Myocyte (in vitro differentiated cells): Measurements from ENCODE around the gene RUFY4. TPM values are rescaled to one million over a fixed set of nuclear protein-coding genes. Genes with fewer than 3 reads are reported as not detected.
"Not testable (repeated sequence)": the region's sequence is repeated elsewhere in the genome, so short reads cannot be mapped to it uniquely, and the experiment has no call there.

Experiments used
- DNase-seq: peaks from one replicate; pipeline ENCODE4 v3.0.0-alpha.2; 2012; ENCODE audit warnings: low read depth
- total RNA-seq: library from RNA; depleted of rRNA; stranded (reverse); fragments of >200 nt; gene quantifications from 2 replicates; pipeline ENCODE4 v1.2.3, GENCODE V29; 2014

RUFY4 gene
- total RNA-seq, 1 donor from 2014 or later: 0.08 TPM

- peak; percentile 43 for DNase-seq
These were observed 12.6 kb downstream of the RUFY4 start for GRCh38 chr2:218081695-218082094.

GRCh38 chr2:218082586-218083351, 13.7 kb downstream of the RUFY4 start:
- no peak for DNase-seq

- DNase-seq: no peak
These were observed 14.3 kb downstream of the RUFY4 start for GRCh38 chr2:218083352-218083676.

GRCh38 chr2:218086478-218086877, 17.4 kb downstream of the RUFY4 start:
- no peak for DNase-seq

GRCh38 chr2:218089259-218089658, 20.2 kb downstream of the RUFY4 start:
- no peak for DNase-seq

GRCh38 chr2:218091746-218092145, 22.7 kb downstream of the RUFY4 start:
- no peak for DNase-seq

GRCh38 chr2:218093879-218094278, 24.8 kb downstream of the RUFY4 start:
- DNase-seq: no peak

- no peak for DNase-seq
These were observed 26.8 kb downstream of the RUFY4 start for GRCh38 chr2:218095853-218096252.

GRCh38 chr2:218097975-218098374, 28.9 kb downstream of the RUFY4 start:
- DNase-seq: no peak

GRCh38 chr2:218108834-218109233, 39.8 kb downstream of the RUFY4 start:
- not testable (repeated sequence) for DNase-seq

- DNase-seq: not testable (repeated sequence)
These were observed 52.7 kb downstream of the RUFY4 start for GRCh38 chr2:218121789-218122188.

GRCh38 chr2:218122286-218122685, 53.2 kb downstream of the RUFY4 start:
- DNase-seq: not testable (repeated sequence)

GRCh38 chr2:218123986-218124385, 54.9 kb downstream of the RUFY4 start:
- DNase-seq: no peak

GRCh38 chr2:218125095-218125494, 56.0 kb downstream of the RUFY4 start:
- no peak for DNase-seq

- no peak for DNase-seq
These were observed 56.6 kb downstream of the RUFY4 start, which contains the start of gene CXCR2 for GRCh38 chr2:218125626-218126080. Gene CXCR2, plus strand, starts transcription at chr2:218126028. Its CDS starts 8,774 bp downstream, at chr2:218134802.

GRCh38 chr2:218127929-218128455, 58.9 kb downstream of the RUFY4 start:
- DNase-seq: no peak

GRCh38 chr2:218128781-218129457, 59.9 kb downstream of the RUFY4 start:
- DNase-seq: no peak

GRCh38 chr2:218129458-218130135, 60.5 kb downstream of the RUFY4 start:
- DNase-seq: no peak

- DNase-seq: no peak
These were observed 61.3 kb downstream of the RUFY4 start for GRCh38 chr2:218130377-218130776.

- DNase-seq: no peak
These were observed 61.8 kb downstream of the RUFY4 start for GRCh38 chr2:218130822-218131221.

GRCh38 chr2:218137514-218137913, 68.5 kb downstream of the RUFY4 start:
- DNase-seq: no peak

- no peak for DNase-seq
These were observed 69.0 kb downstream of the RUFY4 start for GRCh38 chr2:218138047-218138446.
